Measurements from ENCODE around the gene ELAVL4.
"Not testable (repeated sequence)": the region's sequence is repeated elsewhere in the genome, so short reads cannot be mapped to it uniquely, and the experiment has no call there.

Gene ELAVL4

GRCh38 chr1:50126927-50127715 is 18.4 kb downstream of the ELAVL4 start:
- DNase-seq (ENCODE audit: low spot score) = no peak

GRCh38 chr1:50129201-50129600 is 20.5 kb downstream of the ELAVL4 start:
- DNase-seq (ENCODE audit: low spot score) = no peak

- no peak for DNase-seq (ENCODE audit: low spot score)
Observed at GRCh38 chr1:50132347-50132894, 23.7 kb downstream of the ELAVL4 start.

- DNase-seq (ENCODE audit: low spot score) = no peak
Observed at GRCh38 chr1:50135716-50136115, 27.0 kb downstream of the ELAVL4 start.

- no peak for DNase-seq (ENCODE audit: low spot score)
Observed at GRCh38 chr1:50139339-50140181, 30.8 kb downstream of the ELAVL4 start.

GRCh38 chr1:50140182-50140447 is 31.4 kb downstream of the ELAVL4 start:
- no peak for DNase-seq (ENCODE audit: low spot score)

GRCh38 chr1:50147191-50147850 is 38.6 kb downstream of the ELAVL4 start:
- DNase-seq (ENCODE audit: low spot score) = no peak

GRCh38 chr1:50148142-50148923 is 39.6 kb downstream of the ELAVL4 start:
- no peak for DNase-seq (ENCODE audit: low spot score)

- DNase-seq (ENCODE audit: low spot score) = peak; percentile 74
Observed at GRCh38 chr1:50152236-50152635, 43.5 kb downstream of the ELAVL4 start.

GRCh38 chr1:50155541-50155940 is 46.8 kb downstream of the ELAVL4 start:
- peak; percentile 2 for DNase-seq (ENCODE audit: low spot score)

- DNase-seq (ENCODE audit: low spot score) = no peak
Observed at GRCh38 chr1:50156241-50157010, 47.7 kb downstream of the ELAVL4 start.

GRCh38 chr1:50157306-50157941 is 48.7 kb downstream of the ELAVL4 start:
- no peak for DNase-seq (ENCODE audit: low spot score)

GRCh38 chr1:50158421-50158820 is 49.7 kb downstream of the ELAVL4 start:
- DNase-seq (ENCODE audit: low spot score) = no peak

- no peak for DNase-seq (ENCODE audit: low spot score)
Observed at GRCh38 chr1:50163680-50164079, 55.0 kb downstream of the ELAVL4 start.

GRCh38 chr1:50166351-50166750 is 57.6 kb downstream of the ELAVL4 start:
- DNase-seq (ENCODE audit: low spot score) = not testable (repeated sequence)

GRCh38 chr1:50172299-50172698 is 63.6 kb downstream of the ELAVL4 start:
- no peak for DNase-seq (ENCODE audit: low spot score)

GRCh38 chr1:50174101-50174500 is 65.4 kb downstream of the ELAVL4 start:
- DNase-seq (ENCODE audit: low spot score) = no peak

- DNase-seq (ENCODE audit: low spot score) = no peak
Observed at GRCh38 chr1:50175719-50176639, 67.3 kb downstream of the ELAVL4 start.

GRCh38 chr1:50177994-50178393 is 69.3 kb downstream of the ELAVL4 start:
- DNase-seq (ENCODE audit: low spot score) = no peak
